Thymus (tissue), 11 donors: ENCODE data around the gene LITAF. TPM values are rescaled to one million over a fixed set of nuclear protein-coding genes. Genes with fewer than 3 reads are reported as not detected.

Experiments
- DNase-seq, 9 donors: peaks; one replicate each; pipeline ENCODE4 v3.0.0-alpha.2; 2013; ENCODE audit warnings: low spot score in 9 of 9, low read depth in 6 of 9, missing footprints in 1 of 9
- H3K27ac ChIP-seq, 2 donors: one replicate each; pipeline ENCODE4 v1.5.1; 2013; ENCODE audit warnings: control low read depth in 1 of 2, low read depth in 1 of 2, low read length in 1 of 2, mild to moderate bottlenecking in 1 of 2, moderate library complexity in 1 of 2
- H3K27me3 ChIP-seq, 2 donors: one replicate each; pipeline ENCODE4 v1.5.1; 2013; ENCODE audit warnings: low read length in 1 of 2; ENCODE audit not compliant: control insufficient read depth in 2 of 2, insufficient read depth in 1 of 2
- H3K36me3 ChIP-seq, 2 donors: one replicate each; pipeline ENCODE4 v1.5.1; 2013; ENCODE audit warnings: low read length in 1 of 2, mild to moderate bottlenecking in 1 of 2, moderate library complexity in 1 of 2; ENCODE audit not compliant: control insufficient read depth in 2 of 2, insufficient read depth in 2 of 2
- H3K4me1 ChIP-seq, 2 donors: one replicate each; pipeline ENCODE4 v1.5.1; 2013; ENCODE audit warnings: low read length in 2 of 2; ENCODE audit not compliant: control insufficient read depth in 2 of 2, insufficient read depth in 2 of 2
- H3K4me3 ChIP-seq, 2 donors: one replicate each; pipeline ENCODE4 v1.5.1; 2013; ENCODE audit warnings: low read length in 2 of 2, control low read depth in 1 of 2, mild to moderate bottlenecking in 1 of 2
- H3K9me3 ChIP-seq, 2 donors: one replicate each; pipeline ENCODE4 v1.5.1; 2013; ENCODE audit warnings: low read length in 1 of 2, mild to moderate bottlenecking in 1 of 2; ENCODE audit not compliant: control insufficient read depth in 2 of 2, insufficient read depth in 1 of 2
- WGBS: extraction: QIAGEN DNeasy Blood & Tissue Kit; methylation state at CpG from one replicate; pipeline ENCODE4 v1.1.7; 2013; 5-methylcytosine and 5-hydroxymethylcytosine counted together
- polyA plus RNA-seq: library from polyadenylated mRNA; stranded (reverse); fragments of 200-250 nt; gene quantifications from one replicate; pipeline ENCODE4 v1.2.3, GENCODE V29; 2013
- total RNA-seq: library from RNA; stranded (reverse); fragments of 120-200 nt; gene quantifications from one replicate; pipeline ENCODE4 v1.2.4, GENCODE V29; 2013
- donor health status: healthy.

LITAF gene
- total and polyA plus RNA-seq, 2 donors, result 37.1 to 95.0 TPM

- Histone ChIP-seq H3K9me3 (peaks cover 5 to 20% of the 10 kb centered on the region in 2 donors), H3K4me3 (no peak overlapping the region), H3K4me1 (peaks cover 0 to 29% of the 10 kb centered on the region in 2 donors), H3K27ac (no peak overlapping the region), H3K36me3 (peaks cover 15 to 16% of the 10 kb centered on the region in 2 donors), H3K27me3 (no peaks in the 10 kb centered on the region)
- DNase-seq, result no peak
- 99% methylated on average over 13 of the region's 13 CpGs for WGBS
Observed at GRCh38 chr16:11556214-11556819, 30.4 kb downstream of the LITAF start.

GRCh38 chr16:11554053-11554452, 32.7 kb downstream of the LITAF start:
- Histone ChIP-seq H3K4me3 (no peak overlapping the region), H3K27me3 (no peaks in the 10 kb centered on the region), H3K27ac (no peak overlapping the region), H3K36me3 (peaks cover 29 to 30% of the 10 kb centered on the region in 2 donors), H3K9me3 (peaks cover 7 to 25% of the 10 kb centered on the region in 2 donors), H3K4me1 (peaks cover 0 to 12% of the 10 kb centered on the region in 2 donors)
- no peak for DNase-seq
- 97% methylated on average over 6 of the region's 6 CpGs for WGBS

GRCh38 chr16:11553371-11553770, 33.3 kb downstream of the LITAF start:
- Histone ChIP-seq H3K4me3 (no peak overlapping the region), H3K9me3 (peaks cover 7 to 25% of the 10 kb centered on the region in 2 donors), H3K27me3 (no peaks in the 10 kb centered on the region), H3K36me3 (peaks cover 30 to 31% of the 10 kb centered on the region in 2 donors), H3K4me1 (peaks cover 0 to 12% of the 10 kb centered on the region in 2 donors), H3K27ac (no peak overlapping the region)
- DNase-seq, result no peak
- 98% methylated on average over 11 of the region's 11 CpGs for WGBS

GRCh38 chr16:11552440-11552839, 34.3 kb downstream of the LITAF start:
- H3K27me3 ChIP-seq, result no peaks in the 10 kb centered on the region
- DNase-seq, result no peak
- H3K36me3 ChIP-seq, result peaks cover 30 to 31% of the 10 kb centered on the region in 2 donors
- H3K9me3 ChIP-seq, result peaks cover 7 to 22% of the 10 kb centered on the region in 2 donors
- H3K27ac ChIP-seq, result no peak overlapping the region
- peaks cover 0 to 4% of the 10 kb centered on the region in 2 donors for H3K4me1 ChIP-seq
- no peak overlapping the region for H3K4me3 ChIP-seq
- WGBS, result 96% methylated on average over 8 of the region's 8 CpGs

- 62% methylated on average over 3 of the region's 3 CpGs for WGBS
- DNase-seq, result no peak
- Histone ChIP-seq H3K27me3 (no peaks in the 10 kb centered on the region), H3K4me3 (no peak overlapping the region), H3K9me3 (peaks cover 7 to 20% of the 10 kb centered on the region in 2 donors), H3K4me1 (no peaks in the 10 kb centered on the region), H3K27ac (no peak overlapping the region), H3K36me3 (peaks cover 30 to 31% of the 10 kb centered on the region in 2 donors)
Observed at GRCh38 chr16:11551842-11552241, 34.9 kb downstream of the LITAF start.

- Histone ChIP-seq H3K27ac (no peak overlapping the region), H3K27me3 (no peaks in the 10 kb centered on the region), H3K4me3 (no peak overlapping the region), H3K4me1 (no peaks in the 10 kb centered on the region), H3K36me3 (peaks cover 24 to 25% of the 10 kb centered on the region in 2 donors), H3K9me3 (peaks cover 3 to 14% of the 10 kb centered on the region in 2 donors)
- WGBS, result 95% methylated on average over 13 of the region's 13 CpGs
- no peak for DNase-seq
Observed at GRCh38 chr16:11550791-11551498, 35.8 kb downstream of the LITAF start.

GRCh38 chr16:11547118-11547916, 39.4 kb downstream of the LITAF start:
- WGBS, result 98% methylated on average over 13 of the region's 13 CpGs
- no peaks in the 10 kb centered on the region for H3K27me3 ChIP-seq
- H3K9me3 ChIP-seq, result peaks cover 2 to 5% of the 10 kb centered on the region in 2 donors
- DNase-seq, result no peak
- no peak overlapping the region for H3K27ac ChIP-seq
- peaks cover 13 to 17% of the 10 kb centered on the region in 2 donors for H3K36me3 ChIP-seq
- peaks cover 0 to 2% of the 10 kb centered on the region in 2 donors for H3K4me1 ChIP-seq
- no peak overlapping the region for H3K4me3 ChIP-seq

- Histone ChIP-seq H3K36me3 (peaks cover 13 to 17% of the 10 kb centered on the region in 2 donors), H3K27ac (no peak overlapping the region), H3K9me3 (peaks cover 2 to 5% of the 10 kb centered on the region in 2 donors), H3K27me3 (no peaks in the 10 kb centered on the region), H3K4me1 (peaks cover 0 to 2% of the 10 kb centered on the region in 2 donors), H3K4me3 (no peak overlapping the region)
- no peak for DNase-seq
- 95% methylated on average over 5 of the region's 5 CpGs for WGBS
Observed at GRCh38 chr16:11546608-11547061, 40.1 kb downstream of the LITAF start.
